ENCODE measurements around the gene ZFYVE27.

DNA sequence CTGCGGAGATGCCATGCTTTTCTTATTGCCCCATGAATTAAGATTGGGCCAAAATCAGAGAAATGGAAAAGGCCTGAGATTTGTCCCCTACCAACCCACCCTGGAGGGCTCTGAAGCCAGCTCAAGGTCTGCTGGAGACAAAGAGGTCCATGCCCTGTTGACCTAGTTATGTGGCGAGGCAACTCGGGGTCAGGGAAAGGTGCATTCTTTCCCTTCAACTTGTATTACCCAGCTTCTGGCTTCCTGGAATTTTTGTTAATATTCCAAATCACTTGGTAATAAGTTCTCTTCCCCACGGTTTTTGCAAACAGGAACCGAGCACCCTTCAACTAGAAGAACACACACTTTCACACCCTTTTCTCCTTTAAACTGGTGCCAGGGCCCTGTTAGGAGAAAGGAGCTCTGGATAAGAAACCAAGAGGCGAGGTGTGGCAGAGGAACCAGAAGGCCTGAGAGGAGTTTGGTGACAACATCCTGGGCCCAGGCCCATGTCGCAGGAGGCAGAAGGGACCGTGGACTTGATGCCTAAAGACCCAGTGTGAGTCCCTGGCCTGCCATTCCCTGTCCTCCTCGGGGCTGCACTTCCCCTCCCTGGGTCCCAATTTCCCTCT is 47.4 kb downstream of the ZFYVE27 start:
- TF ChIP-seq, protein P1, sequence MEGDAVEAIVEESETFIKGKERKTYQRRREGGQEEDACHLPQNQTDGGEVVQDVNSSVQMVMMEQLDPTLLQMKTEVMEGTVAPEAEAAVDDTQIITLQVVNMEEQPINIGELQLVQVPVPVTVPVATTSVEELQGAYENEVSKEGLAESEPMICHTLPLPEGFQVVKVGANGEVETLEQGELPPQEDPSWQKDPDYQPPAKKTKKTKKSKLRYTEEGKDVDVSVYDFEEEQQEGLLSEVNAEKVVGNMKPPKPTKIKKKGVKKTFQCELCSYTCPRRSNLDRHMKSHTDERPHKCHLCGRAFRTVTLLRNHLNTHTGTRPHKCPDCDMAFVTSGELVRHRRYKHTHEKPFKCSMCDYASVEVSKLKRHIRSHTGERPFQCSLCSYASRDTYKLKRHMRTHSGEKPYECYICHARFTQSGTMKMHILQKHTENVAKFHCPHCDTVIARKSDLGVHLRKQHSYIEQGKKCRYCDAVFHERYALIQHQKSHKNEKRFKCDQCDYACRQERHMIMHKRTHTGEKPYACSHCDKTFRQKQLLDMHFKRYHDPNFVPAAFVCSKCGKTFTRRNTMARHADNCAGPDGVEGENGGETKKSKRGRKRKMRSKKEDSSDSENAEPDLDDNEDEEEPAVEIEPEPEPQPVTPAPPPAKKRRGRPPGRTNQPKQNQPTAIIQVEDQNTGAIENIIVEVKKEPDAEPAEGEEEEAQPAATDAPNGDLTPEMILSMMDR (tag by site-specific recombination; IDR thresholded peaks at IDR 0.05): no peak
- TF ChIP-seq ZNF548 (tag by site-specific recombination; IDR thresholded peaks at IDR 0.05) (no peak), ZNF76 (tag by site-specific recombination; IDR thresholded peaks at IDR 0.05; ENCODE audit: borderline replicate concordance, low read depth) (no peak), BCL11A (tag by site-specific recombination; IDR thresholded peaks at IDR 0.05; ENCODE audit: low read depth) (no peak), ZNF777 (tag by site-specific recombination; IDR thresholded peaks at IDR 0.05; ENCODE audit: borderline replicate concordance) (no peak), YY1 (tag by site-specific recombination; IDR thresholded peaks at IDR 0.05) (no peak)
- TF ChIP-seq, protein P2, sequence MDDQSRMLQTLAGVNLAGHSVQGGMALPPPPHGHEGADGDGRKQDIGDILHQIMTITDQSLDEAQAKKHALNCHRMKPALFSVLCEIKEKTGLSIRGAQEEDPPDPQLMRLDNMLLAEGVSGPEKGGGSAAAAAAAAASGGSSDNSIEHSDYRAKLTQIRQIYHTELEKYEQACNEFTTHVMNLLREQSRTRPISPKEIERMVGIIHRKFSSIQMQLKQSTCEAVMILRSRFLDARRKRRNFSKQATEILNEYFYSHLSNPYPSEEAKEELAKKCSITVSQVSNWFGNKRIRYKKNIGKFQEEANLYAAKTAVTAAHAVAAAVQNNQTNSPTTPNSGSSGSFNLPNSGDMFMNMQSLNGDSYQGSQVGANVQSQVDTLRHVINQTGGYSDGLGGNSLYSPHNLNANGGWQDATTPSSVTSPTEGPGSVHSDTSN (CRISPR knock-in tag; IDR thresholded peaks at IDR 0.05): no peak
- TF ChIP-seq, protein P3, sequence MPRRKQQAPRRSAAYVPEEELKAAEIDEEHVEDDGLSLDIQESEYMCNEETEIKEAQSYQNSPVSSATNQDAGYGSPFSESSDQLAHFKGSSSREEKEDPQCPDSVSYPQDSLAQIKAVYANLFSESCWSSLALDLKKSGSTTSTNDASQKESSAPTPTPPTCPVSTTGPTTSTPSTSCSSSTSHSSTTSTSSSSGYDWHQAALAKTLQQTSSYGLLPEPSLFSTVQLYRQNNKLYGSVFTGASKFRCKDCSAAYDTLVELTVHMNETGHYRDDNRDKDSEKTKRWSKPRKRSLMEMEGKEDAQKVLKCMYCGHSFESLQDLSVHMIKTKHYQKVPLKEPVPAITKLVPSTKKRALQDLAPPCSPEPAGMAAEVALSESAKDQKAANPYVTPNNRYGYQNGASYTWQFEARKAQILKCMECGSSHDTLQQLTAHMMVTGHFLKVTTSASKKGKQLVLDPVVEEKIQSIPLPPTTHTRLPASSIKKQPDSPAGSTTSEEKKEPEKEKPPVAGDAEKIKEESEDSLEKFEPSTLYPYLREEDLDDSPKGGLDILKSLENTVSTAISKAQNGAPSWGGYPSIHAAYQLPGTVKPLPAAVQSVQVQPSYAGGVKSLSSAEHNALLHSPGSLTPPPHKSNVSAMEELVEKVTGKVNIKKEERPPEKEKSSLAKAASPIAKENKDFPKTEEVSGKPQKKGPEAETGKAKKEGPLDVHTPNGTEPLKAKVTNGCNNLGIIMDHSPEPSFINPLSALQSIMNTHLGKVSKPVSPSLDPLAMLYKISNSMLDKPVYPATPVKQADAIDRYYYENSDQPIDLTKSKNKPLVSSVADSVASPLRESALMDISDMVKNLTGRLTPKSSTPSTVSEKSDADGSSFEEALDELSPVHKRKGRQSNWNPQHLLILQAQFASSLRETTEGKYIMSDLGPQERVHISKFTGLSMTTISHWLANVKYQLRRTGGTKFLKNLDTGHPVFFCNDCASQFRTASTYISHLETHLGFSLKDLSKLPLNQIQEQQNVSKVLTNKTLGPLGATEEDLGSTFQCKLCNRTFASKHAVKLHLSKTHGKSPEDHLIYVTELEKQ (tag by site-specific recombination; IDR thresholded peaks at IDR 0.05; ENCODE audit: borderline replicate concordance): no peak
- TF ChIP-seq, protein P4, sequence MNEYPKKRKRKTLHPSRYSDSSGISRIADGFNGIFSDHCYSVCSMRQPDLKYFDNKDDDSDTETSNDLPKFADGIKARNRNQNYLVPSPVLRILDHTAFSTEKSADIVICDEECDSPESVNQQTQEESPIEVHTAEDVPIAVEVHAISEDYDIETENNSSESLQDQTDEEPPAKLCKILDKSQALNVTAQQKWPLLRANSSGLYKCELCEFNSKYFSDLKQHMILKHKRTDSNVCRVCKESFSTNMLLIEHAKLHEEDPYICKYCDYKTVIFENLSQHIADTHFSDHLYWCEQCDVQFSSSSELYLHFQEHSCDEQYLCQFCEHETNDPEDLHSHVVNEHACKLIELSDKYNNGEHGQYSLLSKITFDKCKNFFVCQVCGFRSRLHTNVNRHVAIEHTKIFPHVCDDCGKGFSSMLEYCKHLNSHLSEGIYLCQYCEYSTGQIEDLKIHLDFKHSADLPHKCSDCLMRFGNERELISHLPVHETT (tag by site-specific recombination; IDR thresholded peaks at IDR 0.05): no peak
- TF ChIP-seq, protein P5, sequence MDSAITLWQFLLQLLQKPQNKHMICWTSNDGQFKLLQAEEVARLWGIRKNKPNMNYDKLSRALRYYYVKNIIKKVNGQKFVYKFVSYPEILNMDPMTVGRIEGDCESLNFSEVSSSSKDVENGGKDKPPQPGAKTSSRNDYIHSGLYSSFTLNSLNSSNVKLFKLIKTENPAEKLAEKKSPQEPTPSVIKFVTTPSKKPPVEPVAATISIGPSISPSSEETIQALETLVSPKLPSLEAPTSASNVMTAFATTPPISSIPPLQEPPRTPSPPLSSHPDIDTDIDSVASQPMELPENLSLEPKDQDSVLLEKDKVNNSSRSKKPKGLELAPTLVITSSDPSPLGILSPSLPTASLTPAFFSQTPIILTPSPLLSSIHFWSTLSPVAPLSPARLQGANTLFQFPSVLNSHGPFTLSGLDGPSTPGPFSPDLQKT (IDR thresholded peaks at IDR 0.05; ENCODE audit: borderline replicate concordance, low read depth, low read length): no peak

All from HEK293 (cell line).